SU-DHL-6 (cell line): ENCODE data around the gene TM9SF4.

Experiments
- H2AFZ ChIP-seq: fragments of 200-600 bp; sonication (generic); 2 replicates; pipeline ENCODE4 v1.6.1; 2014; ENCODE audit warnings: low read depth, mild to moderate bottlenecking, moderate library complexity, mixed read lengths, antibody characterized with exemption, low read length; ENCODE audit not compliant: severe bottlenecking
- H3F3A ChIP-seq: fragments of 200-600 bp; shearing (Covaris generic); 2 replicates; pipeline ENCODE4 v1.6.0; 2016; ENCODE audit warnings: antibody characterized with exemption, mild to moderate bottlenecking; ENCODE audit not compliant: insufficient read depth
- H3K27ac ChIP-seq: fragments of 200-600 bp; sonication (generic); 2 replicates; pipeline ENCODE4 v1.5.1; 2016; ENCODE audit warnings: low read depth, mild to moderate bottlenecking, low read length, moderate library complexity, mixed read lengths
- H3K27me3 ChIP-seq: fragments of 200-600 bp; sonication (generic), shearing (Covaris generic); 2 replicates; pipeline ENCODE4 v1.6.0; 2014; ENCODE audit warnings: mild to moderate bottlenecking, low read length
- H3K36me3 ChIP-seq: fragments of 200-600 bp; sonication (generic); 2 replicates; pipeline ENCODE4 v1.6.1; 2014; ENCODE audit warnings: mild to moderate bottlenecking, low read length, mixed read lengths
- H3K4me2 ChIP-seq: fragments of 300-600, 200-600 bp; shearing (Covaris generic), sonication (generic); 2 replicates; pipeline ENCODE4 v1.6.0; 2014; ENCODE audit warnings: low read length, low read depth, mild to moderate bottlenecking; ENCODE audit not compliant: poor library complexity, severe bottlenecking
- H3K4me3 ChIP-seq: fragments of 200-600 bp; sonication (generic); 2 replicates; pipeline ENCODE4 v1.5.1; 2014; ENCODE audit warnings: antibody characterized with exemption, low read length, mild to moderate bottlenecking, mixed read lengths; ENCODE audit not compliant: insufficient read depth, poor library complexity, severe bottlenecking
- H3K79me2 ChIP-seq: fragments of 200-600 bp; sonication (generic); 2 replicates; pipeline ENCODE4 v1.6.1; 2014; ENCODE audit warnings: mild to moderate bottlenecking, low read length, moderate library complexity; ENCODE audit not compliant: insufficient read depth
- H3K9ac ChIP-seq: fragments of 200-600 bp; sonication (generic); 2 replicates; pipeline ENCODE4 v1.7.0; 2014; ENCODE audit warnings: mild to moderate bottlenecking, low read length
- H3K9me2 ChIP-seq: fragments of 200-600 bp; sonication (generic); replicated peaks from 2 replicates; pipeline ENCODE4 v1.6.1; 2014; ENCODE audit warnings: low read length; ENCODE audit not compliant: insufficient read depth
- H3K9me3 ChIP-seq: fragments of 200-600 bp; sonication (generic); 2 replicates; pipeline ENCODE4 v1.6.1; 2014; ENCODE audit warnings: low read length, mixed read lengths; ENCODE audit not compliant: insufficient read depth
- H4K20me1 ChIP-seq: fragments of 200-600 bp; sonication (generic); 2 replicates; pipeline ENCODE4 v1.6.1; 2014; ENCODE audit warnings: low read depth, mild to moderate bottlenecking, antibody characterized with exemption, low read length, moderate library complexity, mixed read lengths
- CTCF ChIP-seq: fragments of 200-600 bp; sonication (generic); IDR thresholded peaks from one replicate; pipeline ENCODE4 v1.5.1; 2017; ENCODE audit warnings: antibody characterized with exemption, mild to moderate bottlenecking, low read length, moderate library complexity; ENCODE audit not compliant: insufficient read depth, poor library complexity, severe bottlenecking
- EZH2phosphoT487 ChIP-seq: fragments of 200-600 bp; sonication (generic), shearing (Covaris generic); conservative IDR thresholded peaks from 2 replicates; pipeline ENCODE4 v1.6.1; 2018; ENCODE audit warnings: mild to moderate bottlenecking, antibody characterized with exemption, low read length, moderate library complexity, mixed read lengths

The TM9SF4 gene

GRCh38 chr20:32071395-32072167 lies 37.9 kb upstream of the TM9SF4 start:
- Histone ChIP-seq H3F3A (peaks cover 29% of the 10 kb centered on the region), H3K9me2 (no peaks in the 10 kb centered on the region), H4K20me1 (no peaks in the 10 kb centered on the region), H3K27ac (peak overlapping the region; percentile 87; the same call in 1 of the 2 replicates), H3K4me2 (no peak overlapping the region), H3K4me3 (no peak overlapping the region), H3K27me3 (no peaks in the 10 kb centered on the region), H3K79me2 (peaks cover 5% of the 10 kb centered on the region), H3K9ac (no peak overlapping the region), H3K9me3 (no peaks in the 10 kb centered on the region), H3K36me3 (0 out of 2 replicates have a peak, but pooled peaks cover 3% of the 10 kb centered on the region), H2AFZ (no peak overlapping the region)
- TF ChIP-seq EZH2phosphoT487 (no peak), CTCF (no peak)

GRCh38 chr20:32072168-32072750 lies 37.3 kb upstream of the TM9SF4 start:
- Histone ChIP-seq H2AFZ (no peak overlapping the region), H3K36me3 (0 out of 2 replicates have a peak, but pooled peaks cover 2% of the 10 kb centered on the region), H3K9ac (no peak overlapping the region)

GRCh38 chr20:32075534-32075933 lies 34.0 kb upstream of the TM9SF4 start:
- Histone ChIP-seq H3K27ac (no peak overlapping the region), H3K9ac (no peak overlapping the region), H4K20me1 (no peaks in the 10 kb centered on the region), H3K79me2 (no peaks in the 10 kb centered on the region), H3K36me3 (no peaks in the 10 kb centered on the region), H3K9me2 (no peaks in the 10 kb centered on the region), H3K4me3 (no peak overlapping the region), H3F3A (peaks cover 1% of the 10 kb centered on the region), H3K9me3 (no peaks in the 10 kb centered on the region), H2AFZ (no peak overlapping the region), H3K27me3 (no peaks in the 10 kb centered on the region), H3K4me2 (no peak overlapping the region)
- no peak for TF ChIP-seq EZH2phosphoT487
- no peak for TF ChIP-seq CTCF

More at GRCh38 chr20:32072168-32072750, 37.3 kb upstream of the TM9SF4 start:
- Histone ChIP-seq H3K9me2 (no peaks in the 10 kb centered on the region), H3K4me3 (no peak overlapping the region), H3K4me2 (no peak overlapping the region), H3K79me2 (peaks cover 3% of the 10 kb centered on the region), H3K27me3 (no peaks in the 10 kb centered on the region), H3F3A (peaks cover 23% of the 10 kb centered on the region), H4K20me1 (no peaks in the 10 kb centered on the region), H3K9me3 (no peaks in the 10 kb centered on the region), H3K27ac (peak overlapping the region; percentile 30; the same call in 1 of the 2 replicates)
- no peak for TF ChIP-seq CTCF
- TF ChIP-seq EZH2phosphoT487 = no peak
